ELR (cell line): ENCODE results near the gene FGF12.

Experiments
- DNase-seq: peaks from one replicate; pipeline ENCODE4 v3.0.0-alpha.2; 2015; ENCODE audit warnings: low read depth

Gene FGF12

DNA sequence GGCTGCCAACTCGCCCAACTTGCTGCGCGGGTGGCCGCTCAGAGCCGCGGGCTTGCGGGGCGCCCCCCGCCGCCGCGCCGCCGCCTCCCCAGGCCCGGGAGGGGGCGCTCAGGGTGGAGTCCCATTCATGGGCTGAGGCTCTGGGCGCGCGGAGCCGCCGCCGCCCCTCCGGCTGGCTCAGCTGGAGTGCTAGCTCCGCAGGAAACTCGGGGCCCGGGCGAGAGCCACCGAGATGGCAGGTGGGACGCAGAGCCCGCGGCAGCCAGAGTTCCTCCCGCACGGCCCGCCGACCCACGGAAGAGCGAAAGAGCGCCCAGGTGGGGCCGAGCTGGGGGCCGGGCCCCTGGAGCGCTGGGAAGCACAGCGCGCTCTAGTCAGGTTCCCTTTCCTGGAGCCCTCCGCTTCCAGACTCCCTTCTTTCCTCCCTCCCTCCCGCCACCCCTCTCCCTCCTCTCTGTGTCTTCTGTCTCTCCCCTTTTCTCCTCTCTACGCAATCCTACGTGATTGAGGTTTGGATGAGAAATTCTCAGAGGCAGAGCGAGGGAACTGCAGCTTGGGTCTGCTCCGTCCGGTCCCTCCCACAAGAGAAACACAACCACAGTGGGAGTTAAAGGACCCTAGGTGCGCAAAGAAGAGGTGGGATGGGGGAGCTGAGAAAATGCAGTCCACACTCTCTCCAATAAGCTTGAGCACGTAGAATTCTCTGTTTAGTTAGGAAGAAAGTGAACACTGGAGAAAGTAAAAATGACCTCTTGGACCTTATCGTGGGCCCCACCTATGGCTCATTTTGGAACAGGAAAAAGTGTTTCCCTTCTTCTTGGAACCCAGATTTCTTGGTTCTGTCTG, 317.3 kb downstream of the FGF12 start:
- DNase-seq = no peak

DNA sequence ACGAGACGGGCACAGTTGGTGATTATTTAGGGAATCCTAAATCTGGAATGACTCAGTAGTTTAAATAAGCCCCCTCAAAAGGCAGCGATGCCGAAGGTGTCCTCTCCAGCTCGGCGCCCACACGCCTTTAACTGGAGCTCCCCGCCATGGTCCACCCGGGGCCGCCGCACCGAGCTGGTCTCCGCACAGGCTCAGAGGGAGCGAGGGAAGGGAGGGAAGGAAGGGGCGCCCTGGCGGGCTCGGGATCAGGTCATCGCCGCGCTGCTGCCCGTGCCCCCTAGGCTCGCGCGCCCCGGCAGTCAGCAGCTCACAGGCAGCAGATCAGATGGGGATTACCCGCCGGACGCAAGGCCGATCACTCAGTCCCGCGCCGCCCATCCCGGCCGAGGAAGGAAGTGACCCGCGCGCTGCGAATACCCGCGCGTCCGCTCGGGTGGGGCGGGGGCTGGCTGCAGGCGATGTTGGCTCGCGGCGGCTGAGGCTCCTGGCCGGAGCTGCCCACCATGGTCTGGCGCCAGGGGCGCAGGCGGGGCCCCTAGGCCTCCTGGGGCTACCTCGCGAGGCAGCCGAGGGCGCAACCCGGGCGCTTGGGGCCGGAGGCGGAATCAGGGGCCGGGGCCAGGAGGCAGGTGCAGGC, 318.0 kb downstream of the FGF12 start:
- peak; percentile 52 for DNase-seq

DNA sequence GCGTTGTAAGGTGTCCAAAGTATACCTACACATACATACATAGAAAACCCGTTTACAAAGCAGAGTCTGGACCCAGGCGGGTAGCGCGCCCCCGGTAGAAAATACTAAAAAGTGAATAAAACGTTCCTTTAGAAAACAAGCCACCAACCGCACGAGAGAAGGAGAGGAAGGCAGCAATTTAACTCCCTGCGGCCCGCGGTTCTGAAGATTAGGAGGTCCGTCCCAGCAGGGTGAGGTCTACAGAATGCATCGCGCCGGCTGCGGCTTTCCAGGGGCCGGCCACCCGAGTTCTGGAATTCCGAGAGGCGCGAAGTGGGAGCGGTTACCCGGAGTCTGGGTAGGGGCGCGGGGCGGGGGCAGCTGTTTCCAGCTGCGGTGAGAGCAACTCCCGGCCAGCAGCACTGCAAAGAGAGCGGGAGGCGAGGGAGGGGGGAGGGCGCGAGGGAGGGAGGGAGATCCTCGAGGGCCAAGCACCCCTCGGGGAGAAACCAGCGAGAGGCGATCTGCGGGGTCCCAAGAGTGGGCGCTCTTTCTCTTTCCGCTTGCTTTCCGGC, 318.6 kb downstream of the FGF12 start:
- DNase-seq = peak; percentile 16

- DNase-seq = peak; percentile 22
These were observed 319.2 kb downstream of the FGF12 start for GRCh38 chr3:192408007-192408646.

- DNase-seq = no peak
These were observed 327.6 kb downstream of the FGF12 start for GRCh38 chr3:192399767-192400166.

DNA sequence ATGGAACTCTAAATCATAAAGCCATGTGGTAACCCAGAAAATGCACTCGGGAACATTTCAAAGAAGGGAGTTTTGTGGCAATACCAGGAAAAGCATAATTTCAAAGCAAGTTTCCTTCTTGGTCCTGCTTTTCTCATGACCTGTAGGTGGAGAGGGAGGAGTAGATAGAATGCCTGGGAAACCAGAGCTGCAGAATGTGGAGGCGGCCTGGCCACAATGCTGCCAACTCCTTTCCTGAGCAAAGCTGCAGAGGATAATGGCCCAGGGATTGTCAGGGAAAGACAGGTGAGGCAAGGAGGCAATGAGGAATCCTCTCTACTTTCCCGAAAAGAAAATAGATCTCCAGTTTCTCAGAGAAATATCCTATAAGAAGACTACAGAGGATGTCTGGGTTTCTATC, 330.3 kb downstream of the FGF12 start:
- no peak for DNase-seq

DNA sequence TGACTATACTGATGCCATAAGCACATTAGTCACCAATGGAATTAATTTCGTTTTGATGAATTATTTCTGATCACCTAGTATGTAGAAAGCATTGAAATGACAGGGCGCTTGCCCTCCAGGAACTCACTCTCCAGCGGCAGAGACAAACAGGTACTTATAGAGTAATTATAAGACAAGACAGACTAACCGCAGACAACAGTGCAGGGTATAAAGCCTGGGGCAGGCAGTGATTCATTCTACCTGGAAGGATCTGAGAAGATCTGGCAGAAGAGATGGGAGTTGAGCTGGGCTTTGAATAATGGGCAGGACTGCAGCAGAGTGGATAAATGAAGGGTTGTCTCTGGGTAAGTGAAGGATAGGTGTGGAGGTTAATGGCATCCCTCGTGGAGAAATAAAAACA, 331.8 kb downstream of the FGF12 start:
- no peak for DNase-seq

GRCh38 chr3:192392986-192393385, 334.4 kb downstream of the FGF12 start:
- no peak for DNase-seq

DNA sequence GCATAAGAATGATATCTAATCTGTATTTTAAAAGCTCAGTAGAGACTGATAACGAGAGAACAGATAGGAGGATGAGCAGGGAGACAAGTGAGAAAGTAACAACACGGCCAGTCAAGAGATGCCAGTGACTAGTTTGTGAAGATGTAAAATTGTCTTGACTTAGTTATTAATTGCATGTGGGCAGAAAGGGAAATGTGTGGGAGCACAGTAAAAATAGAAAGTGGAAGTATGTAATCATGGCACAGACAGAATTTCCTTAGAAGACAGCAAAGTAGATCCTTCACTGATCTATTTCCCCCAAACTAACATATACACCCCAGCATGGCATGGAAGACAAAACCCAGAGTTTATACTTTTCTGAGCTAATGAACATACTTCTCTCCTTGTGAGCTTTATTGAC, 344.5 kb downstream of the FGF12 start:
- no peak for DNase-seq

DNA sequence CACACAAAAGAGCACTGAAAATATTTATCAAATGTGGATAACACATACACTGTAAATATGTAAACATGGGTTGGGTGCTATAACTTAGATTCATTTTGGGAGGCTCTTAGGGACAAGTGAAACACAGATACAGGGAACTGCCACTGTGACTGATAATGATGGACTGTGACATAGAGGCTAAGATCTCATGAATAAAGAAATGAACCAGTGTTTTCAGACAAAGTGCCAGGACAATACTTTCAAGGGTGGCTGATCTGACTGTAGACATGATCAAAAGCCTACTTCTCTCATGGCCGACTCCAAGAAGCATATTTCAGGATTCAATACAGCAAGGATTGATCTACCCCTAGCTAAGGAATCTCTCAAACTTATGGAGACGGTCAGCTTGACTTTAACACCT, 353.8 kb downstream of the FGF12 start:
- no peak for DNase-seq

DNA sequence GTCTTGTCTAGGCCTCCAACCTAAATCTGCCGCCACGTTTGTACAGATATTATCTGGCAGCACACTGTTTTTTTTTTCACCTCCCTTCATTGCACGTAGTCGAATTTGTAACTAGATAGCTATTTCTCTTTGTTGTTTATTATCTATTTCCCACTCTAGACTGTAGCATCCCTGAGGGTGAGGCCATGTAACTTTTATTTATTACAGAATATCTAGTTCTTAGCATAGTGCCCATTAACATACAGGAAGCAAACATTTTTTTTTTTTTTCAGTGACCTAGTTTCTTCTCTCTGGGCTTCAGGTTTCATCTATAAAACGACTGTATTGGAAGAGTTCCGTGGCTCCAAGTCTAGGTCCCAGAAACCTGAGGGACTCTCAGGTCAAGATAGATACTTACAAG, 354.3 kb downstream of the FGF12 start:
- no peak for DNase-seq

DNA sequence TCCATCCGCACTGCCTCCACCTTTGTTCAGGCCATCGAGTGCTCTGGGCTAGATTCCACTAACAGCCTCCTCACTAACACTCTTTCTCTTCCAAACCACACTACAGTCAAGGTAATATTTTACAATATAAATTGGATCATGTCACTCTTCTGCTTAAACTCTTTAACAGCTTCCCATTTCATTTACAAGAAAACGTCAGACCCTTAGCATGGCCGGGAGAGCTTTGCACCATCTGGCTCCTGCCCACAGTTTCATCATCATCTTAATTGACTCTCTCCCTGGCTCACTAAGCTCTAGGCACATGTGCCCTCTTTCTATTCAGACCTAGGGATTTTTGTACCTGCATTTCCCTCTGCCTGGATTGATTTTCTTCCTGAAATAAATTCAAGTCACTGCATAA, 354.7 kb downstream of the FGF12 start:
- DNase-seq = no peak

DNA sequence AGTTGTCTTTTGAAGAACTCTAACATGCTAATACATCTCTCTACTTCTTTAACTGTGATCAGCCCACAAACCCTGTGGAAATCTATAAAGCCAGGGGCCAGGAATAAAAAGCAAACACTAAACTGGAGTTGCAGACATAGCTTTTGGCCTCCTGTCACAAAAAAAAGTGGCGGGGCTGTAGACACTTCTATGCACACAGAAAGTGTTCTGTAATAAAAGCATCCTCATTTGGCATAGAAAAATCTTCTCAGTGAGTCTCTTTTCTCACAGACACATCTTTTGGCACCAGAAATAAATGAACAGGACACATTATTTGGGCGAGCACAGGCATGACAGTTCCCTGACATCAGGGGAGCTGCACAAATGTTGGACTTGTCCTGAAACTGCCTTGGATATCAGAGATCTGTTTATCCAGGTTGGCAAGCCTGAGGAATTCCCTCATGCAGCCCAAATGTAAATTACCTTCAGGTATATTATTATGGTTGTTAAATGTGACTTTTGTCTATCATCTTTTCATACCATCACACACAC, 355.4 kb downstream of the FGF12 start:
- DNase-seq = no peak

- DNase-seq = peak; percentile 40
These were observed 359.7 kb downstream of the FGF12 start for GRCh38 chr3:192367616-192368015.

GRCh38 chr3:192366916-192367315, 360.4 kb downstream of the FGF12 start:
- no peak for DNase-seq

DNA sequence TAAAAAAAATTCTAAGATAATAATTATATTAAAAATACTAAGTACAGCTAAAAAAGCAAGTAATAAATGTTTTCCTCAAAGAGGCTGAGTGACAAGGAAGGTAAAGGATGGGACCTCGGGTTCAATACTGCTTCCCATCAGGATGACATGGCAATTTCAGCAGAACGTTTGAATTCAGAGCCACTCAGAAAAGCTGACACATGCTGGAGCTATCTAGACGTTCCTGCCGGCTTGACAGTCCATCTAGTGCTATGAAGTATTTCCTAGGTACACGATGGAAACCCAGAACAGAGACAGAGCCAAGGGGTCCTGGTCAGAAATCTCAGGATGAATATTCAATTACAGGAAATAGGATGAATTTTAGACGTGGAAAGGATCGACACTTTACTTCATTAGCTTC, 361.8 kb downstream of the FGF12 start:
- peak; percentile 38 for DNase-seq

- DNase-seq = no peak
These were observed 363.0 kb downstream of the FGF12 start for GRCh38 chr3:192364316-192364715.

GRCh38 chr3:192354687-192355086, 372.7 kb downstream of the FGF12 start:
- no peak for DNase-seq

DNA sequence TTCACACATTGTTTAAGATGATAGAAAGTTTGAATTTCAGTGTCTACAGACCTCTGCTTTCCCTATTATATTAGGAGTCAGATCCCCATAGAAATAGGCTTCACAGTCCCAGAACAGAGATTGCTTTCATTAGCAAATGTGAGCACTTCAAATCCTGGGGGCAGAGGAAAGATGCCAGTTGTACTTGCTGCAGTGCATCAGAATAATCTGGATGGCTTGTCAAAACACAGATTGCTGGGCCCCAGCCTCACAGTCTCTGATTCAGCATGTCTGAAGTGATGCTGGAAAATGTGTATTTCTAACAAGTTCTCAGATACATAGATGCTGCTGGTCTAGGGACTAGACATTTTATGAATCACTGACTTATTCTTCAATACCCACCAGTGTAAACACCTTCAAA, 375.2 kb downstream of the FGF12 start:
- DNase-seq = no peak

GRCh38 chr3:192351441-192351840, 375.9 kb downstream of the FGF12 start:
- no peak for DNase-seq

DNA sequence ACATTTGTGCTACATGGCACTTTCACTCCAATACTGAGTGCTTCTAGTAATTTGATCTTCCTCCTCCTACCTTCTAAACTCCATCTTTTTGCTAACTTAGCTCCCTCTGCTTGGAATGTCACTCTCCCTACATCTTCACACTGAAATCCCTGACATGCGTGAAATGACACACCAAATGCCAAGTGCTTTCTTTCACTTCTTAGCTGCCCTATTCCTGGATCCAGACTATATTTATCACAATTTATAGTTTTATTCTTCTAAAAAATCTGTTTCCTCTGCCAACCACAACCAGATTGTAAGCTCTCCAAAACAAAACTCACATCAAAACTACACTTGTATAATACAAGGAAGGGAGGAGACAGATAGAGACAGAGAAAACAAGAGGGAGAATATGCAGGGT, 387.3 kb downstream of the FGF12 start:
- no peak for DNase-seq

DNA sequence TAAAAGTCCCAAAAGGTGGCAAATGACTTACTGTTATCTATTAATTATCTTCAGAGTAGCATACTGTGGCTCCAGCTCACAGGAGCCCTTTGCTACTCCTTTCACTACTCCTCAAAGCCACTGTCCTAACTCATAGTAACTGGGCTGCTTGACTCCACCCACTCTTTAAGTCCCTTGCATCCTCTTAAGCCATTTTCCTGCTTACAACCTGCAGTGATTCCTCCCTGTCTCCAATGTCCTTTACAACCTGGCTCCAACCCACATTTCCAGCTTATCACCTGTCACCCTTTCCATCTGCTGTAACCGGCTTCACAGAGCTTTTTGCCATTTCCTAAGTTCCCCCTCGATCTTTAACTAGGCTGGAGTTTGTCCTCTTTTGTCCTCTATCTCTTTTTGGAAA, 388.1 kb downstream of the FGF12 start:
- no peak for DNase-seq

DNA sequence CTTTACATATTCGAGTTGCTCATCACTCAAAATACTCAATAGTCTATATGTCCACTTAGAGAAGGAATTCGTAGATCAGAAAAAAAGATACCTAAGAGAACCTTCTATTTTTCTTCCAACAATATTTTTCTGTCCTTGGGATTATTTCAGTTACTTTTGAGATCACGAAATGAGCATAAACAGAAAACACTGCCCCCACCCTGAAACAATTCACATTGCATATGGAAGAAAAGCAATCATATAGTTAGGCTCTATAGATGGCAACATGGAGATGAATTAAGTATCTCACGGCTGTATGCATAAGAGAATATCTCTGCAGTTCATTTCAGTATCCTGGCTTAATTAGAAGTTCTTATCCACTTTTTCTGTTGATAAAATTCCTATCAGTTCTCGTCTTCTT, 391.1 kb downstream of the FGF12 start:
- DNase-seq = peak; percentile 41
